B cell (primary cell): ENCODE measurements around the gene KDM3A. TPM values are rescaled to one million over a fixed set of nuclear protein-coding genes. Genes with fewer than 3 reads are reported as not detected.

ENCODE experiments used
- ATAC-seq: fragments of 200-7000 bp; cut with Tn5 transposase; one replicate; pipeline ENCODE4 v1.10.0; 2021; ENCODE audit warnings: low read depth, mild to moderate bottlenecking, moderate number of reproducible peaks, moderate library complexity
- CTCF ChIA-PET: fragments of 350-600 bp; sonication (Branson Sonifier 250); formaldehyde crosslinking; loops from one replicate; lab custom pipeline; 2021; ENCODE audit warnings: antibody characterized with exemption, inconsistent platforms; lab: Charles Lee
- POLR2A ChIA-PET: fragments of 350-600 bp; sonication (Branson Sonifier 250); formaldehyde crosslinking; loops from one replicate; lab custom pipeline; 2021; ENCODE audit warnings: antibody characterized with exemption; lab: Charles Lee
- DNase-seq: peaks from one replicate; pipeline ENCODE4 v3.0.0; 2013
- H2AFZ ChIP-seq: 2 replicates; pipeline ENCODE4 v1.6.1; 2012; ENCODE audit warnings: mild to moderate bottlenecking, low read depth, low read length; ENCODE audit not compliant: insufficient read depth, poor library complexity, severe bottlenecking
- H3K27ac ChIP-seq, 2 donors: 1 replicate in 1 of 2; 2 replicates in 1 of 2; pipeline ENCODE4 v1.5.1; 2012 to 2013; ENCODE audit warnings: low read length in 2 of 2, mild to moderate bottlenecking in 2 of 2, moderate library complexity in 1 of 2
- H3K27me3 ChIP-seq, 4 experiments: fragments of 200-600 bp in 1 of 4; sonication (generic) in 1 of 4; replicated peaks in 1 of 4; 1 replicate in 2 of 4; 2 replicates in 2 of 4; pipeline versions ENCODE4 v1.6.1 to v1.7.0; 2013 to 2016; ENCODE audit warnings: low read length in 3 of 4, mild to moderate bottlenecking in 2 of 4, mixed read lengths in 1 of 4, moderate library complexity in 1 of 4; ENCODE audit not compliant: insufficient read depth in 4 of 4, control insufficient read depth in 3 of 4; ENCODE audit errors: control extremely low read depth in 1 of 4
- H3K36me3 ChIP-seq, 2 experiments: replicated peaks in 1 of 2; 1 replicate in 1 of 2; 2 replicates in 1 of 2; pipeline versions ENCODE4 v1.6.1 to v1.7.1; 2013; ENCODE audit warnings: low read length in 1 of 2; ENCODE audit not compliant: insufficient read depth in 2 of 2, control insufficient read depth in 1 of 2; ENCODE audit errors: control extremely low read depth in 1 of 2, extremely low read depth in 1 of 2
- H3K4me1 ChIP-seq, 2 donors: fragments of 200-600 bp in 1 of 2; sonication (generic) in 1 of 2; 1 replicate in 1 of 2; 2 replicates in 1 of 2; pipeline versions ENCODE4 v1.5.1 to v1.6.1; 2013 to 2017; ENCODE audit warnings: low read length in 2 of 2; ENCODE audit not compliant: control insufficient read depth in 2 of 2, insufficient read depth in 2 of 2
- H3K4me2 ChIP-seq: replicated peaks from 2 replicates; pipeline ENCODE3; 2012; ENCODE audit warnings: mild to moderate bottlenecking, low read depth, low read length; ENCODE audit not compliant: poor library complexity, severe bottlenecking
- H3K4me3 ChIP-seq, 5 experiments: fragments of 200-600 bp in 1 of 5; sonication (generic) in 1 of 5; 1 replicate in 3 of 5; 2 replicates in 2 of 5; pipeline versions ENCODE4 v1.5.1 to v1.7.0; 2011 to 2016; ENCODE audit warnings: low read length in 4 of 5, mild to moderate bottlenecking in 4 of 5, low read depth in 2 of 5, control low read depth in 1 of 5, moderate library complexity in 1 of 5; ENCODE audit not compliant: insufficient read depth in 1 of 5; ENCODE audit errors: control extremely low read depth in 1 of 5, extremely low read depth in 1 of 5
- H3K79me2 ChIP-seq: fragments of 200-600 bp; sonication (generic); one replicate; pipeline ENCODE4 v1.6.0; 2016; ENCODE audit warnings: low read length; ENCODE audit not compliant: control insufficient read depth, insufficient read depth
- H3K9ac ChIP-seq: fragments of 200-600 bp; sonication (generic); 2 replicates; pipeline ENCODE4 v1.6.1; 2017; ENCODE audit warnings: mild to moderate bottlenecking, low read length, moderate library complexity
- H3K9me3 ChIP-seq, 3 donors: one replicate each; pipeline versions ENCODE4 v1.6.1 to v1.7.1; 2013; ENCODE audit warnings: low read length in 2 of 3; ENCODE audit not compliant: control insufficient read depth in 2 of 3, insufficient read depth in 1 of 3; ENCODE audit errors: control extremely low read depth in 1 of 3
- H4K20me1 ChIP-seq: 2 replicates; pipeline ENCODE4 v1.6.0; 2012; ENCODE audit warnings: mild to moderate bottlenecking, low read length; ENCODE audit not compliant: insufficient read depth, control insufficient read depth, poor library complexity, severe bottlenecking
- H3K27ac Mint-ChIP-seq: one replicate; pipeline ENCODE4 v1.8.0; 2021; ENCODE audit warnings: mixed read lengths
- H3K27me3 Mint-ChIP-seq: one replicate; pipeline ENCODE4 v1.8.0; 2021; ENCODE audit warnings: mixed read lengths
- H3K4me1 Mint-ChIP-seq: one replicate; pipeline ENCODE4 v1.8.0; 2021; ENCODE audit warnings: mixed read lengths
- H3K4me3 Mint-ChIP-seq: one replicate; pipeline ENCODE4 v1.8.0; 2021; ENCODE audit warnings: mixed read lengths
- H3K9me3 Mint-ChIP-seq: one replicate; pipeline ENCODE4 v1.8.0; 2022; ENCODE audit warnings: mixed read lengths; ENCODE audit not compliant: insufficient read depth
- EZH2 ChIP-seq: IDR thresholded peaks from 2 replicates; pipeline ENCODE4 v1.6.1; 2012; ENCODE audit warnings: borderline replicate concordance, low read depth, mild to moderate bottlenecking, moderate library complexity, low read length; ENCODE audit not compliant: insufficient read depth, poor library complexity, severe bottlenecking
- WGBS: methylation state at CpG from one replicate; pipeline ENCODE4 v1.1.5; 2013; ENCODE audit warnings: missing lambda C conversion rate; ENCODE audit not compliant: insufficient coverage; 5-methylcytosine and 5-hydroxymethylcytosine counted together
- intact Hi-C: fragments of 100-400 bp; cut with micrococcal nuclease; formaldehyde crosslinking; loops from one replicate; pipeline ENCODE4 v1.10.0; 2022
- polyA plus RNA-seq: library from polyadenylated mRNA; depleted of rRNA; stranded (reverse); fragments of >200 nt; gene quantifications from 2 replicates; pipeline ENCODE4 v1.2.3, GENCODE V29; 2012
- total RNA-seq, 2 donors: library from RNA; stranded (reverse); fragments of 120-200 nt in 1 of 2; gene quantifications; 1 replicate in 1 of 2; 2 replicates in 1 of 2; pipeline versions ENCODE4 v1.2.3 to v1.2.4, GENCODE V29; 2013 to 2022
- TF ChIP-seq, protein P1 (sequence below): fragments of 200-600 bp; IDR thresholded peaks from one replicate; pipeline ENCODE4 v1.8.0; 2022; ENCODE audit warnings: antibody characterized with exemption, mild to moderate bottlenecking

The KDM3A gene
- total and polyA plus RNA-seq, 2 donors (not counting 1 experiment from before 2014, with no cell fraction given) = 27.7 to 107 TPM

DNA sequence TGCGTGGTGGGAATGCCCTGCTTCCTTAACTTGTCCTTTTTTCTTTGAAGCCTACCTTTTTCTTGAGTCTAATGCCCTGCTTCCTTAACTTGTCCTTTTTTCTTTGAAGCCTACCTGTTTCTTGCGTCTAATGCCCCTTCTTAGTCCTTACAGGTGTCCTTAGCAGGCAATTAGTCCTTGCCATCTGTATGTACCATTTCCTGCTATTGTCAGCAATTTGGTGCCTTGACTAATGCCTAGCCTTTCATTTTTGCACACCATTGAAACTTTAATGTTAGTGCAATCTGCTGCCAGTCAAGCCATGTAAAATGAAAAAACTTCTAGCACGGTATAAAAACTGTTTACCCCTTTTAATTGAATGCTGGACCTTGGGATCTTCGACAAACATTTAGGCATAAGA lies 4.3 kb downstream of the KDM3A start:
- peaks cover 18 to 23% of the 10 kb centered on the region in 2 donors for H3K4me1 ChIP-seq
- no peak overlapping the region for H3K27ac Mint-ChIP-seq
- H3K4me2 ChIP-seq = no peak overlapping the region
- CTCF ChIA-PET = no interaction called here
- H4K20me1 ChIP-seq = peaks cover 75% of the 10 kb centered on the region
- H3K4me3 ChIP-seq = no peak overlapping the region
- no peak overlapping the region for H3K27ac ChIP-seq
- POLR2A ChIA-PET = no interaction called here
- no peaks in the 10 kb centered on the region for H3K27me3 ChIP-seq
- 95% methylated on average over 2 of the region's 4 CpGs for WGBS
- no peak for TF ChIP-seq EZH2
- TF ChIP-seq, protein P1, sequence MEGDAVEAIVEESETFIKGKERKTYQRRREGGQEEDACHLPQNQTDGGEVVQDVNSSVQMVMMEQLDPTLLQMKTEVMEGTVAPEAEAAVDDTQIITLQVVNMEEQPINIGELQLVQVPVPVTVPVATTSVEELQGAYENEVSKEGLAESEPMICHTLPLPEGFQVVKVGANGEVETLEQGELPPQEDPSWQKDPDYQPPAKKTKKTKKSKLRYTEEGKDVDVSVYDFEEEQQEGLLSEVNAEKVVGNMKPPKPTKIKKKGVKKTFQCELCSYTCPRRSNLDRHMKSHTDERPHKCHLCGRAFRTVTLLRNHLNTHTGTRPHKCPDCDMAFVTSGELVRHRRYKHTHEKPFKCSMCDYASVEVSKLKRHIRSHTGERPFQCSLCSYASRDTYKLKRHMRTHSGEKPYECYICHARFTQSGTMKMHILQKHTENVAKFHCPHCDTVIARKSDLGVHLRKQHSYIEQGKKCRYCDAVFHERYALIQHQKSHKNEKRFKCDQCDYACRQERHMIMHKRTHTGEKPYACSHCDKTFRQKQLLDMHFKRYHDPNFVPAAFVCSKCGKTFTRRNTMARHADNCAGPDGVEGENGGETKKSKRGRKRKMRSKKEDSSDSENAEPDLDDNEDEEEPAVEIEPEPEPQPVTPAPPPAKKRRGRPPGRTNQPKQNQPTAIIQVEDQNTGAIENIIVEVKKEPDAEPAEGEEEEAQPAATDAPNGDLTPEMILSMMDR = no peak
- no peak overlapping the region for H2AFZ ChIP-seq
- intact Hi-C loops = no loop called here
- peaks cover 0 to 5% (median 0%) of the 10 kb centered on the region in 3 donors for H3K9me3 ChIP-seq
- no peak overlapping the region for H3K9ac ChIP-seq
- no peaks in the 10 kb centered on the region for H3K27me3 Mint-ChIP-seq
- peaks cover 0 to 42% of the 10 kb centered on the region in 2 experiments for H3K36me3 ChIP-seq
- ATAC-seq (no peak), DNase-seq (no peak)
- H3K79me2 ChIP-seq = peaks cover 77% of the 10 kb centered on the region
- peaks cover 2% of the 10 kb centered on the region for H3K9me3 Mint-ChIP-seq
- peaks cover 54% of the 10 kb centered on the region for H3K4me1 Mint-ChIP-seq
- no peak overlapping the region for H3K4me3 Mint-ChIP-seq

DNA sequence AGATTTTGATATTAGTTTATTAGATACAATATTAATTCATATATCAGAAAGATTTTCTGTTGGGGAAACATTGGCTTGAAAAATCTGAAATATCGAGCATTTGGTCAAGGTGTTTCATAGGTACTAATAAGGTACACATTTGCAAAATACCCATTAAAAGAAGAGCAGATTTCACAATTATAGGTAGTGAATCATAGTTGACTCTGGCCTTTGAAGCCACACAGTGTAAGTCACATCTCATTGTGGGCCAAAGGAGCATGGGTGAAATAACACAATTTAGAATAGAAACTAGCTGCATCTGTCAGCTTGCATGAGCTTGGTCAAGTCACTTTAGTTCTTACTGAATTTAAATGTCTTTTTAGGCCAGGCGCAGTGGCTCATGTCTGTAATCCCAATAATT lies 4.9 kb downstream of the KDM3A start:
- CTCF ChIA-PET = no interaction called here
- DNase-seq (no peak), ATAC-seq (no peak)
- Histone ChIP-seq H3K79me2 (peaks cover 77% of the 10 kb centered on the region), H3K4me1 (peaks cover 18 to 19% of the 10 kb centered on the region in 2 donors), H3K27me3 (no peaks in the 10 kb centered on the region), H3K9me3 (no peaks in the 10 kb centered on the region), H2AFZ (no peak overlapping the region), H3K36me3 (peaks cover 0 to 48% of the 10 kb centered on the region in 2 experiments), H3K9ac (no peak overlapping the region), H3K27ac (no peak overlapping the region), H3K4me2 (no peak overlapping the region), H4K20me1 (peaks cover 76% of the 10 kb centered on the region), H3K4me3 (no peak overlapping the region)
- Mint-ChIP-seq H3K27me3 (no peaks in the 10 kb centered on the region), H3K9me3 (no peaks in the 10 kb centered on the region), H3K27ac (no peak overlapping the region), H3K4me1 (peaks cover 47% of the 10 kb centered on the region), H3K4me3 (no peak overlapping the region)
- TF ChIP-seq, protein P1 = no peak
- TF ChIP-seq EZH2 = no peak
- WGBS = 100% methylated on average over 1 of the region's 2 CpGs
- intact Hi-C loops = no loop called here
- POLR2A ChIA-PET = no interaction called here
